PC-3 (cell line): ENCODE data around the gene MYO6. TPM values are rescaled to one million over a fixed set of nuclear protein-coding genes. Genes with fewer than 3 reads are reported as not detected.

Experiments used
- ATAC-seq: fragments of 200-7000 bp; cut with Tn5 transposase; 2 replicates; pipeline ENCODE4 v1.9.1; 2020; ENCODE audit warnings: mild to moderate bottlenecking, moderate library complexity
- BruUV-seq: library from RNA; stranded (reverse); fragments of 400-500 nt; replicated peaks from 2 replicates; lab custom pipeline; 2021; lab: Mats Ljungman, UMichigan
- CTCF ChIA-PET: fragments of 300-600 bp; sonication (Branson Sonifier 250); formaldehyde crosslinking; loops from one replicate; lab custom pipeline; 2022; ENCODE audit warnings: antibody characterized with exemption; lab: Charles Lee
- POLR2A ChIA-PET: fragments of 300-600 bp; sonication (Branson Sonifier 250); formaldehyde crosslinking; loops from one replicate; lab custom pipeline; 2022; ENCODE audit warnings: antibody characterized with exemption; ENCODE audit not compliant: unreplicated experiment; lab: Charles Lee
- DNase-seq: peaks from one replicate; pipeline ENCODE4 v3.0.0-alpha.2; 2015
- H2AFZ ChIP-seq: fragments of 300-600 bp; sonication (generic); 2 replicates; pipeline ENCODE4 v1.6.0; 2016; ENCODE audit warnings: antibody characterized with exemption, low read length
- H3F3A ChIP-seq: fragments of 300-600 bp; sonication (generic); one replicate; pipeline ENCODE4 v1.6.0; 2017; ENCODE audit warnings: antibody characterized with exemption, low read length, control low read depth, mild to moderate bottlenecking; ENCODE audit not compliant: unreplicated experiment
- H3K27ac ChIP-seq: fragments of 300-600 bp; sonication (generic); 2 replicates; pipeline ENCODE4 v1.5.1; 2016; ENCODE audit warnings: mild to moderate bottlenecking, low read length
- H3K27me3 ChIP-seq: fragments of 300-600 bp; sonication (generic); 2 replicates; pipeline ENCODE4 v1.6.1; 2016; ENCODE audit warnings: low read length, mixed read lengths
- H3K36me3 ChIP-seq: fragments of 300-600 bp; sonication (generic); 2 replicates; pipeline ENCODE4 v1.6.1; 2016; ENCODE audit warnings: low read depth, mixed run types, low read length, mixed read lengths
- H3K4me1 ChIP-seq: fragments of 300-600 bp; sonication (generic); 2 replicates; pipeline ENCODE4 v1.5.1; 2016; ENCODE audit warnings: low read length; ENCODE audit not compliant: insufficient read depth
- H3K4me2 ChIP-seq: fragments of 300-600 bp; sonication (generic); 2 replicates; pipeline ENCODE4 v1.6.0; 2016; ENCODE audit warnings: low read length
- H3K4me3 ChIP-seq: fragments of 300-600 bp; sonication (generic); 2 replicates; pipeline ENCODE4 v1.5.1; 2016; ENCODE audit warnings: mild to moderate bottlenecking, low read length, mixed read lengths
- H3K79me2 ChIP-seq: fragments of 300-600 bp; sonication (generic); 2 replicates; pipeline ENCODE4 v1.6.1; 2017; ENCODE audit warnings: low read length, mixed read lengths
- H3K9ac ChIP-seq: fragments of 300-600 bp; sonication (generic); 2 replicates; pipeline ENCODE4 v1.6.0; 2016; ENCODE audit warnings: mild to moderate bottlenecking, low read length
- H3K9me2 ChIP-seq: fragments of 300-600 bp; sonication (generic); replicated peaks from 2 replicates; pipeline ENCODE4 v1.6.1; 2016; ENCODE audit warnings: mixed run types, low read length, mixed read lengths
- H3K9me3 ChIP-seq: fragments of 300-600 bp; sonication (generic); 2 replicates; pipeline ENCODE4 v1.6.1; 2016; ENCODE audit warnings: low read length, mixed read lengths
- H4K20me1 ChIP-seq: fragments of 300-600 bp; sonication (generic); 2 replicates; pipeline ENCODE4 v1.6.1; 2016; ENCODE audit warnings: low read length, mixed read lengths
- EZH2 ChIP-seq: fragments of 300-600 bp; sonication (generic); IDR thresholded peaks from one replicate; pipeline ENCODE4 v1.6.1; 2017; ENCODE audit warnings: antibody characterized with exemption, mild to moderate bottlenecking, low read length; ENCODE audit not compliant: unreplicated experiment
- EZH2phosphoT487 ChIP-seq: fragments of 300-600 bp; sonication (generic); IDR thresholded peaks from 2 replicates; pipeline ENCODE4 v1.6.1; 2018; ENCODE audit warnings: mild to moderate bottlenecking, antibody characterized with exemption, low read length, borderline replicate concordance
- intact Hi-C: fragments of 100-400 bp; cut with micrococcal nuclease; formaldehyde crosslinking; loops from 2 replicates; pipeline ENCODE4 v1.9.0; 2023
- total RNA-seq: library from RNA; depleted of rRNA; stranded (reverse); fragments of >200 nt; gene quantifications from 2 replicates; pipeline ENCODE4 v1.2.3, GENCODE V29; 2014
- TF ChIP-seq, protein P1 (sequence below): fragments of 300-600 bp; sonication (generic); conservative IDR thresholded peaks from 2 replicates; pipeline ENCODE4 v1.5.1; 2017; ENCODE audit warnings: antibody characterized with exemption, low read depth, mild to moderate bottlenecking, low read length

The MYO6 gene
- total RNA-seq, 1 experiment from 2014 or later = 10.2 TPM

DNA sequence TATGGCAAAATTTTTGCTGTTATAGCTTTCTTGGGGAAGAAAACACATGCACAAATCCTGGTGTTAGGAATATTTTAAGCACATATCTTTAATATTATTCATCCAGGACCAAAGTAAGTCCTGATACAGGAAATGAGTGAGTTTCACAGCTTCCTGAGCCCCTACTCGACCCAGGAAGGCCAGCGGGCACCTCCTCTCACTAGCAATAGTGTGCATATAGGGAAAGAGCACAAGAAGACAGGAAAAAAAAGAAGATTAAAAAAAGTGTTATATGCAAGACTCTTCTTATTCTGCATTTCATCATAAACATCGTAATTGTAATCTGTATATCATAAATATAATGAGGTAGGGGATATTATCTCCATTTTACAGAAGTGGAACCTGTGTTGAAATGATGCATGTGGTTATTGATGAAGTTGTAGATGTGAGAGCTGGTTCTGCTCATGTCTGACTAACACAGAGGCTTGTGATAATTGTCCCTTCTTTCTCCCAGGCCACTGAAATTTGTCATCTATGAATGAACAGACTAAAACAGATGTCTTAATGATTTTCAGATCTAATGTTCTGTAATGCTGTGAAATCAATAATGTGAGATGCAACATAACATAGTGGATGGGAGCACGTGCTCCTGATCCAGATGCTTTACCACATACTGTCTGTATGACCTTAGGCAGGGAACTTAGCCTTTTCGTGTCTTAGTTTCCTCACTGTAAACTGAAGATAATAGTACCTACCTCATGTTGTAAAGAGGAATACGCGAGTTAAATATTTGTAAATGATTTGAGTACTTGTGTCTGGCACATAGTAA, 101.2 kb downstream of the MYO6 start:
- H3K36me3 ChIP-seq = no peaks in the 10 kb centered on the region; the same call in 1 of the 2 replicates
- no peaks in the 10 kb centered on the region for H4K20me1 ChIP-seq
- no peaks in the 10 kb centered on the region for H3K9me2 ChIP-seq
- no peaks in the 10 kb centered on the region for H3K79me2 ChIP-seq
- no peaks in the 10 kb centered on the region for H3K9me3 ChIP-seq
- H3K27me3 ChIP-seq = no peaks in the 10 kb centered on the region
- POLR2A ChIA-PET = no interaction called here
- H2AFZ ChIP-seq = peak overlapping the region; percentile 36; the same call in 1 of the 2 replicates
- peaks cover 57% of the 10 kb centered on the region for H3K4me1 ChIP-seq
- peak; percentile 63 for DNase-seq
- TF ChIP-seq EZH2 = no peak
- TF ChIP-seq, protein P1, sequence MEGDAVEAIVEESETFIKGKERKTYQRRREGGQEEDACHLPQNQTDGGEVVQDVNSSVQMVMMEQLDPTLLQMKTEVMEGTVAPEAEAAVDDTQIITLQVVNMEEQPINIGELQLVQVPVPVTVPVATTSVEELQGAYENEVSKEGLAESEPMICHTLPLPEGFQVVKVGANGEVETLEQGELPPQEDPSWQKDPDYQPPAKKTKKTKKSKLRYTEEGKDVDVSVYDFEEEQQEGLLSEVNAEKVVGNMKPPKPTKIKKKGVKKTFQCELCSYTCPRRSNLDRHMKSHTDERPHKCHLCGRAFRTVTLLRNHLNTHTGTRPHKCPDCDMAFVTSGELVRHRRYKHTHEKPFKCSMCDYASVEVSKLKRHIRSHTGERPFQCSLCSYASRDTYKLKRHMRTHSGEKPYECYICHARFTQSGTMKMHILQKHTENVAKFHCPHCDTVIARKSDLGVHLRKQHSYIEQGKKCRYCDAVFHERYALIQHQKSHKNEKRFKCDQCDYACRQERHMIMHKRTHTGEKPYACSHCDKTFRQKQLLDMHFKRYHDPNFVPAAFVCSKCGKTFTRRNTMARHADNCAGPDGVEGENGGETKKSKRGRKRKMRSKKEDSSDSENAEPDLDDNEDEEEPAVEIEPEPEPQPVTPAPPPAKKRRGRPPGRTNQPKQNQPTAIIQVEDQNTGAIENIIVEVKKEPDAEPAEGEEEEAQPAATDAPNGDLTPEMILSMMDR = no peak
- no peak for TF ChIP-seq EZH2phosphoT487
- H3K4me3 ChIP-seq = peak overlapping the region; percentile 52
- H3K4me2 ChIP-seq = peak overlapping the region; percentile 83
- CTCF ChIA-PET = no interaction called here
- peak; percentile 59 for ATAC-seq
- peak overlapping the region; percentile 91 for H3K27ac ChIP-seq
- no peaks in the 10 kb centered on the region for H3F3A ChIP-seq
- peak overlapping the region; percentile 52 for H3K9ac ChIP-seq
- intact Hi-C loops = no loop called here
- BruUV-seq = no TSS peak

DNA sequence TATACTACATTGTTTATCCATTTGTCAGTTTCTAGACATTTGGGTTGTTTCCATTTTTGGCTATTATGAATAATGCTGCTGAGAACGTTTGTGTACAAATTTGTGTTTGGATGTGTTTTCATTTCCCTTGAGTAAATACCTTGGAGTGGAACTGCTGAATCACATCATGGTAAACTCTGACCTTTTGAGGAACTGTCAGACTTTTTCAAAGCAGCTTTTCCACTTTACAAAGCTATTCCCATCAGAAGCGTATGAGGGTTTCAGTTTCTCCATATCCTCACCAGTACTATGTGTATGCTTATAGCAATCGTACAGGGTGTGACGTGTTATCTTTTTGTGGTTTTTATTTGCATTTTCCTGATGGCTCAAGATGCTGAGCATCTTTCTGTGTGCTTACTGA, 103.7 kb downstream of the MYO6 start:
- no peak overlapping the region for H2AFZ ChIP-seq
- intact Hi-C loops = no loop called here
- H3K27me3 ChIP-seq = no peaks in the 10 kb centered on the region
- peak overlapping the region; percentile 13; the same call in 1 of the 2 replicates for H3K4me3 ChIP-seq
- no peaks in the 10 kb centered on the region for H3K79me2 ChIP-seq
- no TSS peak for BruUV-seq
- ATAC-seq (peak; percentile 51), DNase-seq (peak; percentile 80)
- no peak overlapping the region for H3K9ac ChIP-seq
- no peaks in the 10 kb centered on the region for H3K9me2 ChIP-seq
- peaks cover 2% of the 10 kb centered on the region; the same call in 1 of the 2 replicates for H3K36me3 ChIP-seq
- ChIA-PET CTCF (no interaction called here), POLR2A (no interaction called here)
- TF ChIP-seq, protein P1 = no peak
- TF ChIP-seq EZH2 = no peak
- TF ChIP-seq EZH2phosphoT487 = no peak
- peak overlapping the region; percentile 52 for H3K27ac ChIP-seq
- peak overlapping the region; percentile 45 for H3K4me2 ChIP-seq
- H3F3A ChIP-seq = no peaks in the 10 kb centered on the region
- H3K4me1 ChIP-seq = peaks cover 57% of the 10 kb centered on the region
- no peaks in the 10 kb centered on the region for H4K20me1 ChIP-seq
- H3K9me3 ChIP-seq = no peaks in the 10 kb centered on the region

DNA sequence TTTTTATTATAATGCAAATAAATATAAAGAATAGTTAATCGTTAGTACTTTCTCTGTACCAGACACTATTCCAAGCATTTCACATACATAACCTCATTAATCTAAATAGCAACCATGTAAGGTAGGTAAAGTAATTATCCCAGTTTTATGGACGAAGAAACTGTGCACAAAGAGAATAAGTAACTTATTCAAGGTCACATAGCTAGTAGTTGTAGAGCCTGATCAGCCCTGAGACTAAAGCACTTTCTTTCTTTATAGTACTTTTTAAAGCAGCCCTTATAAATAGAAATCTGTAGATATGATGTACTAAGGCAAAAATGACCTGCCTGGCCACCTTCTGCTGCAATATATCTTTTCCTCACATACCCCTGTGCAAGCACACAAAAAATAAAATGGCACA, 104.8 kb downstream of the MYO6 start:
- TF ChIP-seq EZH2 = no peak
- TF ChIP-seq, protein P1 = no peak
- TF ChIP-seq EZH2phosphoT487 = no peak
- Histone ChIP-seq H3K4me2 (no peak overlapping the region), H3K9me2 (no peaks in the 10 kb centered on the region), H3K79me2 (no peaks in the 10 kb centered on the region), H2AFZ (no peak overlapping the region), H3K27me3 (no peaks in the 10 kb centered on the region), H3K27ac (no peak overlapping the region), H3K4me3 (no peak overlapping the region), H3F3A (no peaks in the 10 kb centered on the region), H3K9ac (no peak overlapping the region), H4K20me1 (no peaks in the 10 kb centered on the region), H3K36me3 (peaks cover 2% of the 10 kb centered on the region; the same call in 1 of the 2 replicates), H3K4me1 (peaks cover 47% of the 10 kb centered on the region), H3K9me3 (no peaks in the 10 kb centered on the region)
- CTCF ChIA-PET = no interaction called here
- ATAC-seq (no peak), DNase-seq (no peak)
- BruUV-seq = no TSS peak
- POLR2A ChIA-PET = no interaction called here
- intact Hi-C loops = no loop called here
